Type B pancreatic cell (in vitro differentiated cells): Measurements from ENCODE around the gene RCOR3. TPM values are rescaled to one million over a fixed set of nuclear protein-coding genes. Genes with fewer than 3 reads are reported as not detected.

Experiments
- DNase-seq: peaks from one replicate; pipeline ENCODE4 v3.0.0; 2021; ENCODE audit warnings: mixed read lengths; ENCODE audit not compliant: unreplicated experiment; ENCODE audit errors: extremely low spot score
- H3K27ac Mint-ChIP-seq: 2 replicates; pipeline ENCODE4 v1.8.0; 2021; ENCODE audit warnings: mild to moderate bottlenecking, mixed read lengths
- H3K27me3 Mint-ChIP-seq: 2 replicates; pipeline ENCODE4 v1.8.0; 2021; ENCODE audit warnings: mixed read lengths
- H3K36me3 Mint-ChIP-seq: 2 replicates; pipeline ENCODE4 v1.8.0; 2021; ENCODE audit warnings: mixed read lengths
- H3K4me1 Mint-ChIP-seq: one replicate; pipeline ENCODE4 v1.8.0; 2021; ENCODE audit warnings: mixed read lengths; ENCODE audit not compliant: unreplicated experiment
- H3K4me3 Mint-ChIP-seq: 2 replicates; pipeline ENCODE4 v1.8.0; 2021; ENCODE audit warnings: mild to moderate bottlenecking, mixed read lengths
- H3K9me3 Mint-ChIP-seq: 2 replicates; pipeline ENCODE4 v1.8.0; 2021; ENCODE audit warnings: mixed read lengths
- CTCF ChIP-seq: fragments of 200-600 bp; sonication (generic); conservative IDR thresholded peaks from 2 replicates; pipeline ENCODE4 v1.5.0; 2021; ENCODE audit warnings: antibody characterized with exemption, mild to moderate bottlenecking
- total RNA-seq: library from RNA; stranded (reverse); gene quantifications from 2 replicates; pipeline ENCODE4 v1.2.1, GENCODE V29; 2021; ENCODE audit warnings: low replicate concordance

The RCOR3 gene
- total RNA-seq, 1 donor from 2014 or later = 47.9 TPM

- H3K4me3 Mint-ChIP-seq = no peak overlapping the region
- TF ChIP-seq CTCF = no peak
- DNase-seq = no peak
- no peaks in the 10 kb centered on the region for H3K9me3 Mint-ChIP-seq
- H3K27me3 Mint-ChIP-seq = peaks cover 6% of the 10 kb centered on the region
- H3K4me1 Mint-ChIP-seq = peaks cover 55% of the 10 kb centered on the region
- H3K27ac Mint-ChIP-seq = no peak overlapping the region
- H3K36me3 Mint-ChIP-seq = no peaks in the 10 kb centered on the region
Observed at GRCh38 chr1:211332830-211333229, 73.7 kb downstream of the RCOR3 start.

- Mint-ChIP-seq H3K27me3 (no peaks in the 10 kb centered on the region), H3K27ac (no peak overlapping the region), H3K36me3 (no peaks in the 10 kb centered on the region), H3K9me3 (no peaks in the 10 kb centered on the region), H3K4me3 (no peak overlapping the region), H3K4me1 (peaks cover 47% of the 10 kb centered on the region)
- TF ChIP-seq CTCF = no peak
- no peak for DNase-seq
Observed at GRCh38 chr1:211333906-211334305, 74.7 kb downstream of the RCOR3 start.

- H3K4me1 Mint-ChIP-seq = peaks cover 36% of the 10 kb centered on the region
- no peaks in the 10 kb centered on the region for H3K36me3 Mint-ChIP-seq
- no peak overlapping the region for H3K4me3 Mint-ChIP-seq
- no peak overlapping the region for H3K27ac Mint-ChIP-seq
- no peaks in the 10 kb centered on the region for H3K9me3 Mint-ChIP-seq
- no peak for DNase-seq
- H3K27me3 Mint-ChIP-seq = no peaks in the 10 kb centered on the region
- TF ChIP-seq CTCF = no peak
Observed at GRCh38 chr1:211334986-211335385, 75.8 kb downstream of the RCOR3 start.

GRCh38 chr1:211335522-211336157 is 76.5 kb downstream of the RCOR3 start:
- Mint-ChIP-seq H3K27ac (no peak overlapping the region), H3K4me1 (peaks cover 30% of the 10 kb centered on the region), H3K9me3 (no peaks in the 10 kb centered on the region), H3K4me3 (no peak overlapping the region), H3K27me3 (no peaks in the 10 kb centered on the region), H3K36me3 (no peaks in the 10 kb centered on the region)
- TF ChIP-seq CTCF = no peak
- no peak for DNase-seq

GRCh38 chr1:211336161-211336560 is 77.0 kb downstream of the RCOR3 start:
- no peak overlapping the region for H3K4me3 Mint-ChIP-seq
- H3K4me1 Mint-ChIP-seq = peaks cover 25% of the 10 kb centered on the region
- no peaks in the 10 kb centered on the region for H3K36me3 Mint-ChIP-seq
- no peaks in the 10 kb centered on the region for H3K27me3 Mint-ChIP-seq
- TF ChIP-seq CTCF = no peak
- no peak for DNase-seq
- H3K9me3 Mint-ChIP-seq = no peaks in the 10 kb centered on the region
- no peak overlapping the region for H3K27ac Mint-ChIP-seq

- Mint-ChIP-seq H3K36me3 (no peaks in the 10 kb centered on the region), H3K27me3 (no peaks in the 10 kb centered on the region), H3K4me3 (no peak overlapping the region), H3K27ac (no peak overlapping the region), H3K9me3 (no peaks in the 10 kb centered on the region), H3K4me1 (peaks cover 22% of the 10 kb centered on the region)
- no peak for TF ChIP-seq CTCF
- no peak for DNase-seq
Observed at GRCh38 chr1:211336775-211337174, 77.6 kb downstream of the RCOR3 start.
